ENCODE data around the gene PRKCE.

Gene PRKCE

GRCh38 chr2:45647986-45648520, 3.4 kb upstream of the PRKCE start:
- Mint-ChIP-seq H3K4me3 (no peak overlapping the region), H3K4me1 (peaks cover 28% of the 10 kb centered on the region), H3K27me3 (peaks cover 25% of the 10 kb centered on the region), H3K9me3 (no peaks in the 10 kb centered on the region), H3K27ac (no peak overlapping the region)
- DNase-seq, result no peak
- ATAC-seq, result no peak

GRCh38 chr2:45648636-45649035, 2.8 kb upstream of the PRKCE start:
- H3K4me1 Mint-ChIP-seq, result peaks cover 25% of the 10 kb centered on the region
- ATAC-seq (no peak), DNase-seq (no peak)
- no peak overlapping the region for H3K27ac Mint-ChIP-seq
- H3K27me3 Mint-ChIP-seq, result peaks cover 19% of the 10 kb centered on the region
- H3K4me3 Mint-ChIP-seq, result no peak overlapping the region
- no peaks in the 10 kb centered on the region for H3K9me3 Mint-ChIP-seq

GRCh38 chr2:45649462-45649857, 2.0 kb upstream of the PRKCE start:
- Mint-ChIP-seq H3K4me1 (peaks cover 19% of the 10 kb centered on the region), H3K4me3 (peak overlapping the region; percentile 90 to 94), H3K27ac (peak overlapping the region in 1 of 2 donors; percentile 7), H3K27me3 (peaks cover 12% of the 10 kb centered on the region), H3K9me3 (no peaks in the 10 kb centered on the region)
- DNase-seq (no peak), ATAC-seq (no peak)

- H3K4me3 Mint-ChIP-seq, result peak overlapping the region; percentile 90 to 94
- H3K27ac Mint-ChIP-seq, result peak overlapping the region; percentile 69 to 93
- H3K9me3 Mint-ChIP-seq, result no peaks in the 10 kb centered on the region
- H3K27me3 Mint-ChIP-seq, result peaks cover 12% of the 10 kb centered on the region
- ATAC-seq (peak; percentile 40), DNase-seq (peak; percentile 48 to 57)
- H3K4me1 Mint-ChIP-seq, result peaks cover 19% of the 10 kb centered on the region
Measured at GRCh38 chr2:45649858-45650811, 1.3 kb upstream of the PRKCE start.

DNA sequence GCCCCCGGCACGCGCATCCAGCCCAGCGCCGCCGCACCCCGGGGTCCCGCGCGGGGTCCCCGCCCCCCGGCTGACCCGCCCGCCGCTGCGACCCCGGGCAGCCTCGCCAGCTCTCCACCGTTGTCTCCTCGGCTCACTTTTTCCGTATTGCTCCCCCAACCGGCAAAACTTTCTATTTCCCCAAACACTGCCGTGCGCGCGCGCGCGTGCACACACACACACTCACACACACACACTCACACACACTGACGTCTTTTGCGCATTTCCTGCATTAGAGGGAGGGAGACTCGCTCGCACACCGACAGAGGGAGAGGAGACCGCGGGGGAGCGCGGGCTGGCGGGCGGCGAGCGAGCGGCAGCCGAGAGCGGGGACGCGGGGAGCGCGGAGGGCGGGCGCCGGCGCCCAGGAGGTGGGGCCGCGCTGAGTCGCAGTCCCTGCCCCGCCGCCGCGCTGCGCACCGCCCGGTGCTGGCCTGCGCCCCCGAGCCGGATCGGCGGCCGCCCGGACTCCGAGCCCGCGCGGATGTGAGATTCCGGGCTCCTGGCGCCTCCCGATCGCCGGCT, 542 bp upstream of the PRKCE start:
- Mint-ChIP-seq H3K27me3 (peaks cover 12% of the 10 kb centered on the region), H3K4me3 (peak overlapping the region; percentile 90 to 94), H3K9me3 (no peaks in the 10 kb centered on the region), H3K27ac (peak overlapping the region; percentile 98), H3K4me1 (peaks cover 19% of the 10 kb centered on the region)
- DNase-seq (peak; percentile 90 to 91), ATAC-seq (peak; percentile 90)

GRCh38 chr2:45652090-45653031, 886 bp downstream of the PRKCE start:
- ATAC-seq (no peak), DNase-seq (peak; percentile 33 to 41)
- H3K4me1 Mint-ChIP-seq, result peaks cover 19% of the 10 kb centered on the region

DNA sequence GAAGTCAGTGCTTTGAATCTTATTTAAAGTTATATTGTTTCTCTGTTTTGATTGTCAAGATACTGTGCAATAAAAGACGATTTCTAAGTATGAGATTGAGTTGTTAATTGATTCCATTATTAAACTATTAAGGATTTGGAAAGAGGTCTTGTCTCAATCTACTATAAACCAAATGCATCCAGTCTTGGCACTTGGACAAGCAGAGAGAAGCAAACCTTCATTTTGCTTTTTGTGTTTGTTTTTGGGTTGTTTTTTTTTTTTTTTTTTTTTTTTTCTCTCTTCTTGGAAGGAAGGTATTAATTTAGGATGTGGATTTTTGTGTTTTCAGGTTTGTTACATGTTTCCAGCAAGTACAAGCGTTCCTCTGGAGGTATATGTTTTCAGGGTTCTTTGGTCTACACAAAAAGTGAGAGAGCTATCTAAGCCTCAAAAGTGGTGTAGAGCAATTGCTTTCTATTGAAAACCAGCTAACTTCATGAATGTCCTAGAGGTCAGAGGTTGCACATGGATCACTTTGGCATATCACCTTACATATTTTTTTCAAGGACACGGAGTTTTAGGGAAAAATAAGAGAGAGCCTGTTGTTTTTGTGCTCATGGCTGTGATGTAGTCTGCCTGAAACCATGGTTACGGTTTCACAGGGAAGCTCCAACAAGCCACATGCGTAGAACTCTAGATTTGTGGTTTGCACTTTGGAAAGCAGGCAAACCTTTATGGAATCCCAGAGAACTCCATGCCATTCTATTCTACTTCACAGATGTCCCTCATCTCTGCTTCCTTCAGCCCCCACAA, 1.8 kb downstream of the PRKCE start:
- H3K27me3 Mint-ChIP-seq, result peaks cover 12% of the 10 kb centered on the region
- no peaks in the 10 kb centered on the region for H3K9me3 Mint-ChIP-seq
- peak overlapping the region; percentile 80 to 91 for H3K4me3 Mint-ChIP-seq
- DNase-seq (no peak), ATAC-seq (no peak)
- peak overlapping the region in 1 of 2 donors; percentile 53 for H3K27ac Mint-ChIP-seq
- peaks cover 19% of the 10 kb centered on the region for H3K4me1 Mint-ChIP-seq

More at GRCh38 chr2:45652090-45653031, 886 bp downstream of the PRKCE start:
- Mint-ChIP-seq H3K9me3 (no peaks in the 10 kb centered on the region), H3K27me3 (peaks cover 12% of the 10 kb centered on the region), H3K4me3 (peak overlapping the region; percentile 80 to 91), H3K27ac (peak overlapping the region; percentile 69 to 80)

GRCh38 chr2:45654250-45654649, 2.8 kb downstream of the PRKCE start:
- Mint-ChIP-seq H3K27ac (no peak overlapping the region), H3K4me1 (peaks cover 19% of the 10 kb centered on the region), H3K27me3 (peaks cover 12% of the 10 kb centered on the region), H3K4me3 (no peak overlapping the region), H3K9me3 (no peaks in the 10 kb centered on the region)
- no peak for ATAC-seq
- DNase-seq, result no peak

DNA sequence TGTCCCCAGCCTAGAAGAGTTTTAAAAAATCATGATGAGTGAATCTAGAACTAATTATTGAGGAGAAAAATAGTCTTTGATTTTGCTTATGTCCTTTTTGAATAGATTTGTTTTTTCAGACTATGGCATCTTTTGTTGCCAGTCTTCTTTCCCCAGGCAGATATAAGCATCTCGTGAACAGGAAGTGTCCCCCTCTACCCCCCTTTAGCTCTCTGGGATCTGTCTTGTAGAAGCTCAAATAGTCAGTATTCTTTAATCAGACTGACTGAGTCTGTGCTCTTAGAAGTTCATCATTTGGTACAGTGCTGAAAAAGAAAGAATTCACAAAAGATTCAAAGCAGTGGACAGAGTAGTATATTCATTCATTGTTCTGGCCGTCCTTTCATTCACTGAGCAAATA, 10.4 kb downstream of the PRKCE start:
- no peak for DNase-seq
- H3K9me3 Mint-ChIP-seq, result no peaks in the 10 kb centered on the region
- ATAC-seq, result no peak
- H3K4me1 Mint-ChIP-seq, result no peaks in the 10 kb centered on the region
- H3K27me3 Mint-ChIP-seq, result no peaks in the 10 kb centered on the region
- H3K4me3 Mint-ChIP-seq, result no peak overlapping the region
- H3K27ac Mint-ChIP-seq, result no peak overlapping the region

GRCh38 chr2:45664635-45665261, 13.3 kb downstream of the PRKCE start:
- Mint-ChIP-seq H3K9me3 (no peaks in the 10 kb centered on the region), H3K27me3 (no peaks in the 10 kb centered on the region), H3K27ac (no peak overlapping the region), H3K4me1 (peaks cover 7% of the 10 kb centered on the region), H3K4me3 (no peak overlapping the region)
- DNase-seq (no peak), ATAC-seq (no peak)

DNA sequence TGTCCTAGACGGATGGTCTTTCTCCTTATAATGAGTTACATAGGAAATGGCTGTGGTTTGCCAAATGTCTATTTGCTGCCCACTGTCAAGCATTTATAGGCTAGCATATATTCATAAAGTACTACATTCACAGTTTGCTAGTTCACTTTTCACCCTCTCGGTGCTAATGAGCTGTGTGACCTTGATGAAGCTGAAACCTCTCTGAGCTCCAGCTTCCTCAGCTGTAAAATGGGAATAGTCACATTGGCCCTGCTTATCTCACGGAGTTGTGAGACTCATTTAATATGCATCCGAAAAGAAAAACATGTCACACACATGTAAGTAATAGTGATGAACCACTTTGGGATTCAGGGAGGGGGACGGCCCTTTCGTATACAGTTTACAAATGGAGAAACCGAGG, 17.0 kb downstream of the PRKCE start:
- H3K27me3 Mint-ChIP-seq, result no peaks in the 10 kb centered on the region
- peaks cover 7% of the 10 kb centered on the region for H3K4me1 Mint-ChIP-seq

GRCh38 chr2:45669032-45669486, 17.6 kb downstream of the PRKCE start:
- Mint-ChIP-seq H3K9me3 (no peaks in the 10 kb centered on the region), H3K4me3 (no peak overlapping the region), H3K27ac (no peak overlapping the region), H3K27me3 (no peaks in the 10 kb centered on the region), H3K4me1 (peaks cover 7% of the 10 kb centered on the region)
- no peak for ATAC-seq
- no peak for DNase-seq

More for the DNA sequence above, 17.0 kb downstream of the PRKCE start:
- no peak for DNase-seq
- ATAC-seq, result no peak
- Mint-ChIP-seq H3K27ac (no peak overlapping the region), H3K4me3 (no peak overlapping the region), H3K9me3 (no peaks in the 10 kb centered on the region)

GRCh38 chr2:45670646-45671045, 19.2 kb downstream of the PRKCE start:
- Mint-ChIP-seq H3K27me3 (no peaks in the 10 kb centered on the region), H3K4me1 (peaks cover 7% of the 10 kb centered on the region), H3K27ac (no peak overlapping the region), H3K4me3 (no peak overlapping the region), H3K9me3 (no peaks in the 10 kb centered on the region)
- ATAC-seq (no peak), DNase-seq (no peak)

DNA sequence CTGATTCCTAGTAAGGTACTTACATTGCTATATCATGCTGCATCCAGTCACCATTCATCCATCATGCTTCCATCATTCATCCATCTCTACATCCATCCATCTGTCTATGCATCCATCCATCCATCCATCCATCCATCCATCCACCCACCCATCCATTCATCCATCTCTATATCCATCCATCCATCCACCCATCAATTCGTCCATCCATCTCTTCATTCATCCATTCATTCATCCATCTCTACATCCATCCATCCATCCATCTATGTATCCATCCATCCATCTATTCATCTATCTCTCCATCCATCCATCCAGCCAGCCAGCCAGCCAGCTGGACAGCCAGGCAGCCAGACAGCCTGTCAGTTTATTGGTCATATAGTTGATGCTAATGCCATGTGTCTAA, 20.7 kb downstream of the PRKCE start:
- Mint-ChIP-seq H3K27ac (no peak overlapping the region), H3K4me3 (no peak overlapping the region), H3K4me1 (peaks cover 7% of the 10 kb centered on the region), H3K9me3 (no peaks in the 10 kb centered on the region), H3K27me3 (no peaks in the 10 kb centered on the region)
- DNase-seq (no peak), ATAC-seq (no peak)
